ENCODE results near the gene SEC24B.

SEC24B gene

GRCh38 chr4:109433205-109434006 lies at the start of gene SEC24B:
SEC24B (plus strand) TSS chr4:109433815; CDS start chr4:109433870, 55 bp downstream.
- peak; percentile 91 for DNase-seq

GRCh38 chr4:109383823-109384222 lies 49.8 kb upstream of the SEC24B start:
- no peak for DNase-seq

GRCh38 chr4:109385260-109385659 lies 48.4 kb upstream of the SEC24B start:
- DNase-seq = no peak

GRCh38 chr4:109389369-109390114 lies 44.1 kb upstream of the SEC24B start:
- DNase-seq = no peak

GRCh38 chr4:109390115-109390768 lies 43.4 kb upstream of the SEC24B start:
- DNase-seq = no peak

GRCh38 chr4:109395694-109396093 lies 37.9 kb upstream of the SEC24B start:
- DNase-seq = no peak

- DNase-seq = no peak
These were observed 34.7 kb upstream of the SEC24B start for GRCh38 chr4:109398928-109399327.

- peak; percentile 52 for DNase-seq
These were observed 27.2 kb upstream of the SEC24B start for GRCh38 chr4:109406337-109406931.

- DNase-seq = no peak
These were observed 26.4 kb upstream of the SEC24B start for GRCh38 chr4:109407027-109407737.

- DNase-seq = no peak
These were observed 24.9 kb upstream of the SEC24B start for GRCh38 chr4:109408711-109409110.

- no peak for DNase-seq
These were observed 23.4 kb upstream of the SEC24B start for GRCh38 chr4:109410226-109410625.

- DNase-seq = no peak
These were observed 22.8 kb upstream of the SEC24B start for GRCh38 chr4:109410776-109411175.

- DNase-seq = no peak
These were observed 21.7 kb upstream of the SEC24B start for GRCh38 chr4:109411964-109412363.

- DNase-seq = no peak
These were observed 20.8 kb upstream of the SEC24B start for GRCh38 chr4:109412776-109413175.

GRCh38 chr4:109414938-109415337 lies 18.7 kb upstream of the SEC24B start:
- no peak for DNase-seq

GRCh38 chr4:109418588-109418987 lies 15.0 kb upstream of the SEC24B start:
- DNase-seq = no peak

GRCh38 chr4:109419679-109420078 lies 13.9 kb upstream of the SEC24B start:
- DNase-seq = no peak

- DNase-seq = no peak
These were observed 9.3 kb upstream of the SEC24B start for GRCh38 chr4:109424093-109424841.

- no peak for DNase-seq
These were observed 8.2 kb upstream of the SEC24B start for GRCh38 chr4:109425405-109425804.

- no peak for DNase-seq
These were observed 4.1 kb upstream of the SEC24B start for GRCh38 chr4:109429545-109429944.

- no peak for DNase-seq
These were observed 1.4 kb upstream of the SEC24B start for GRCh38 chr4:109432203-109432602.

GRCh38 chr4:109432696-109433095 lies 919 bp upstream of the SEC24B start:
- DNase-seq = no peak
